HG02763 (cell line): ENCODE measurements around the gene CXCL12.

ENCODE experiments used
- ATAC-seq: cut with Tn5 transposase; IDR thresholded peaks from one replicate; pipeline ENCODE4 v1.9.1; 2021; ENCODE audit warnings: mild to moderate bottlenecking, moderate library complexity; ENCODE audit not compliant: unreplicated experiment

The CXCL12 gene

DNA sequence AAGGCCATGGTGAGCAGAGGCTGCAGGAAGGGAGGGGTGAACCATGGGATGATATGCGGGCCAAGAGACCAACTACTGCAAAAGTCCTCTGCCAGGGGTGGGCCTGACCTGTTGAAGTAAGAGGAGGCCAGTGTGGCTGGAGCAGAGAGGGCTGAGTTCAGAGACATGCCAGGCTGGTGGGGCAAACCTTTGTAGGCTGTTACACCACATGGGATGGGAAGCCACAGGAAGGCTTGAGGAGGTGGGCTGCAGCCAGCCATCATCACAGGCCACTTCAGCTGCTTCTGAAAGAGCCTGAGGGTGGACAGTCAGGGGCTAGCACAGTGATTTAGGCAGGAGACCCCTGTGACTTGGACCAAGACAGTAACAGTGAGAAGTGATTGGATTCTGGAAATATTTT is 20.3 kb downstream of the CXCL12 start:
- ATAC-seq: no peak

DNA sequence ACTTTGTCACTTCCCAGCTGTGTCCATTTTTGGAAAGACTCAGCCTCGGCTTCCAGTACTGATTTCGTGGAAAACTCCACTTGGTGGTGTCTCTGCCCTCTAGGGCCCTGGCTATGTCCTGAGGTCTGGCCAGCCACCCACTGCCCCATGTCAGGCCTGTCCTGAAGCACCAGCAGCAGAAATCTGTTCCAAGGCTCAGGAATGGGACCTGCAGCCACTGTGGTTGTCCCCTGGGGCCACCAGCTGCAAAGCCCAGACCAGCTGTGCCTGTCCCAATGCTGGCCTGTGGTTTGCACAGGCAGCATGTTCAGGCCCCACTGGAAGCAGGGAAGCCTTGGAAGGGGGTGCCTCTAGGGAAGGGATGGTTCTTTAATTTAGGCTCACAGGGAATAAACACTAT is 21.2 kb downstream of the CXCL12 start:
- no peak for ATAC-seq

DNA sequence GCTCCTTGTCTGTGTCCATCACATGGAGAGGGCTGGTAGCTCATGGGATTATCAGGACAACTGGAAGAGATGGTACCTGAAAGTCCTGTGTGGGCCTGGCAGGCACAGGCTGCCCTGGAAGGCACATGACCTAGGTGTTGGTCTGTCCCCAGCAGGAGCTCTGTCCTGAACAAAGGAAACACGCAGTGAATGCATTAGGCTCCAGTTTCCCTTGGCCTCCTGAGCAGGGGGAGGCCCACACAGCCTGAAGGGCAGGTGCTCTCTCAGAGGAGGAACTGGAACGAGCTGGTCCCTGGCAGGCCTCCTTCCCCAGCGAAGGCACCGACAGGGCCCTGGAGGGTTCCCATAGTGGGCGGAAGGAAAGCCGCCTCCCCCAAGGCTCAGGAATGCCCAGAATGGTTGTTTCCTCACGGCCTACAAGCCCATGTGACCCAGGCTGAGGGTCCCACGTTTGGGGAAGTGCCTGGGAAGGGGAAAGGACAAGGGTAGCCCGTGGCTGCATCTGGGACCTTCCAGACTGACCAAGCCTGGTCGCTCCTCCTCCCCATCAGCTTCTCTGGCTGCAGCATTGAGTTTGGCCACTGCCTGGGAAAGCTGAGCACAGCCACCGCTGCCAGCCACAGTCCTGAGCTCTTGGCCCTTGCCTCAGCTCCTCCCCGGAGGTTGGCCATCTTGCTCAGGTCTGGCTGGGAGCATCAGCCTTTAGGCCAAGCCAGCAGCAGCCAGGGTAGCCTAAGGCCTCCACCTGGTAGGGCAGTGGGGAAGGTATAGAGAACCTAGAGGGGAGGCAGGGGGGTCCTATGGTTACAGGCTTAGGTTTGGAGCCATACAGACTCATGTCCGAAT is 21.8 kb downstream of the CXCL12 start:
- no peak for ATAC-seq

DNA sequence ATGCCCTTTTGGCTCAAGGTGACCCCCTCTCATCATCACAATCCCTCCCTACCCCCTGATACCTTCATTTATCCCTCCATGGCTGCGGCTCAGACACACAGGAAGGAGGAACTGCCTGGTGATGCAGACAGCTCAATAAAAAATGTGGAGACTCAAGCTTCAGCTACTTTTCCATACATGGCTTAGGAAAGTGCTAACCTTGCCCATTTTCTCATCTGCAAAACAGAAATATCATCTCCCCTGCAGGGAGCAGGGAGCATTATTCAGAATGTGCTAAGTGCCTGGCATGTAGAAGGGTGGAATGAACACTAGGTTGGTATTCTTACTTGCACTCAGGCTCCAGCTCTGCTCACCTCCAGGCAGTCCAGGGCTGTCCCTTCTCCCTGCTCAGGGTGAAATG is 23.8 kb downstream of the CXCL12 start:
- no peak for ATAC-seq

DNA sequence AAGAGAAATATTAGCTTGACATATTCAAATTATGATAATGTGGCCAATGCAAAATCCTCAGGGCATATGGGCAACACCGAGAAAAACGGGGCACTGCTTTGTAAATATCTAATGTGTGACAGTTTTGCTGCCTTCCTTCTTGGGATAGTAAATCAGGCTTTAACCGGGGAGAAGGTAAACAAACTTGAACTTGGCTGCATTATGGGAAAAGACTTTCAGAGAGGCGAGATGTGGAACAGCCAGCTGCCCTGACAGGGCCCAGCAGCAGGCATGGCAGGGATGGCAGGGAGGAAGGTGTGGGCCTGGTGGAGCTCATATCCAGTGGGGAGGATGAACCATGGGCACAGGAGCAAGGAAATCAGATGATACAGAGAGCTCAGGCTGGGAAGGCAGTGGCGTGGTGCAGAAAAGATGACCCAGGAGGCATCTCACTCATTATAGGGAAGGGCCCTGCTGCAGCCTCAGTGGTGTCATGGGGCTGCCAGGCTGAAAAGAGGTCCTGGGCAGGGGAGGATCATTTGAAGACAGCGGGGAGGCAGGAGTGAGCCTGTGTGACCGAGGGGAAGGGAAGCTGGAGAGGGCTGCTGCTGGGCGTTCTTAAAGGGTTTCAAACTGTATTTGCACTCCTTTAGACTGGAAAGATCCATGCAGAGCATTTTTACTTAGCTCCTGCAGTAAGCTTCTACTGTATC is 26.7 kb downstream of the CXCL12 start:
- ATAC-seq: no peak

DNA sequence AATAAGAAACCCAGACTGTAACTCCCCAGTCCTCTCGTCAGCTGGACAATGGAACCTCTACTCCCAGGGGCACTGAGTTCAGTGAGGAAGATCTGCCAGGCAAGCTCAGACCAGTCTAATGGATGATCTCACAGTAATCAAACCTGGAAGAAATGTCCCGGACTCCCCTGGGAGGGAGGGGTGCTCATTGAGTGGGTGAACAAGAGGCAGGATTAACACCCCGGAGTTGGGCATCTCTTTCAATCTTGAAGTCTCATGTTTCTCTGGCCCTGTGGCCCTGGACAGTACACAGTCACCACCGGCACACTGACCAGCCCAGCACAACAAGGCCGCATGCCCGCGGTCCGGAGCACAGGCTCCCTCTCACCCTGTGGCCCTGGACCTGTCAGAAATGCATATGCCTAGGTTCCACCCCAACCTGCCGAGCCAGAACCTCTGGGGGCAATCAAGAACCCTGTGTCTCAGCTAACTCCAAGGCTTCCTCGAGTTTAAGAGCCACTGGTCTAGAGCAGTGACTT is 27.8 kb downstream of the CXCL12 start:
- ATAC-seq: no peak

DNA sequence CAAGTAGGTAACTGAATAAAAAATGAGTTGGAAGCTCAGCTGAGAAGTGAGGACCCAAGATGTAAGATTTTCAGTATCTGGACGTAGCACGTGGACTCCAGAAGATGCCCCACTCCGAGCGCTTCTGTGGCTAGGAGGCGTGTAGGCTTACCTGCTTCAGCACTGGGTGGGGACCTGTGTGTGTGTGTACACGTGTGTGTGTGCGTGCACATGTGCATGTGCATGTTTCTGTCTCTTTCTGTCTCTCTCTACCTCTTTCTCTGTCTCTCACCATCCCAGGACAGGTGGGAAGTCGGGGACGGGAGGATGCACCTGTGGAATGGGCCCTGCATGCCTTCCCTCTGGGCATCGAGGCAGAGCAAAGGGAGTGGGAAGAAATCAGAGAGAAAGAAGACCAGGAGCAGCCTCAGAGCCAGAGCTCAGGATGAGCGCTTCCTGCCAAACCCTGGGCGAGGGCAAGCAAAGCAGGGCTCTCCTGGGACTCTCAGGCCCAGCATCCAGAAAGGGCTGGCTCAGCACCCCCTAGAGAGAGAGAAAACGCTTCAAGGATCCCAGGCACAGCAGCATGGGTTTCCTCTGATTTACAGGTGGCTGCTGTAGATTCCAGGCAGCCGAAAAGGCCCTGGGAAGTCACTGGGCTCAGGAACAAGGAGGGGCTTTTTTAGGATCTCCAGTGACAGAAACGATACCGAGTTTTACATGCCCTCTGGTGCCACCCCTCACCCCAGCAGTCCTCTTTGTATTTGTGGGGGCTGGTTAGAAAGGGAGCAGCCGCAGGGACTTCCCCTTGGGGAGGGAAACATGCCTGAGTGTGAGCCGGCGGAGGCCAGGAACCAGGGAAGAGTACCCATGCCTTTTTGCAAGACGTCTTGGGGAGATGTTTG is 28.5 kb downstream of the CXCL12 start:
- ATAC-seq: no peak

DNA sequence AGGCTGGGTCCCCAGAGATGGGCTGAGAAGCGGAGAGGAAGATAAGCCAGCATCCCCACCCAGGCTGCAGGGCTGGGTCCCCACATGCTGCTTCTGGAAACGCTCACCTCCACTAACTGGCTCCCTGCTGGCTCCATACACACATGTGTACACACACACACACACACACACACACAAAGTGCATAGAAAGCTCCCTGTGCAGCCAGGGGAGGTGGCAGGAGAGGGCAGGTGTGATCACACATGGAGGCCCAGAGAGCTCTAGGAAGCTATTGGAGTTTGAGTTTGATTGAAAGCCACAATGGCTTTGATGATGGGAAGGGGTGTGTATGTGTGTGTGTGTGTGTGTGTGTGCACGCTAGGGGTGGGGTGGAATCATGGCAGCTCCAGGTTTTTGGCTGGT is 29.3 kb downstream of the CXCL12 start:
- no peak for ATAC-seq

DNA sequence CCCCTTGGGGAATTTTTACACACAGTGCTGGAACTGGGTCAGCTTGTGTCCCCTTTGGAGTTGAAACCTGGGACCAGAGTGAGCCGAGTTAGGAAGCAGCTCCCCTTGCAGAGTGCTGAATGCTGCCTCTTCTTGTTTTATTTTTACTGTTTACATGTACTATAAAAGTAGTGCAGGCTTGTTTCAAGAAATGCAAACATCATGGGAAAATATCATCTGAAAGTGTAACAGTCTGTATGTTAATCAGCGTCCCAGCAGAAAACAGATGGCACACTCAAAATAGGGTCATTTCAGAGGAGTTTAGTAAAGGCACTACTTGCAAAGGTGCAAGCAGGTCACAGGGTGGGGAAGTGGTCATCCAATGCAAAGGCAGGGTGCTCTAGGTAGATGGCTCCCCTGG is 30.1 kb downstream of the CXCL12 start:
- no peak for ATAC-seq

DNA sequence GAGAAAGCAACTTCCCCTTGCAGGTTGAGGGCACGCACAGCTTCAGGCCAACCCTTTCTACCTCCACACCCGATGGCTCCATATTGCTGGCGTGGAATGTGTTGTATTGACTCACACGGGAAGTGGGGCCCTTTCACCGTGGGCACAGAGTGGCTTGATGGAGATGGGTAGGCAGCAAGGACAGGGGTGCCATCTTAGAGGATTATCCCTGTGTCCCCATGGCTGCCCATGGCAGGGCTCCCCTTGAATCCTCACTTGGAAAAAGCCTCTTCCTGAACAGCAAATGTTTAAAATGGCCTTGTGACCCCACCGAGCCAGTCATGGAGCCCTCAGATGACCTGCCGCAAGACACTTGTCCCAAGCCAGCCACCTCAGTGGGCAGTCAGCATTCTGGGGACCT is 31.2 kb downstream of the CXCL12 start:
- ATAC-seq: no peak

DNA sequence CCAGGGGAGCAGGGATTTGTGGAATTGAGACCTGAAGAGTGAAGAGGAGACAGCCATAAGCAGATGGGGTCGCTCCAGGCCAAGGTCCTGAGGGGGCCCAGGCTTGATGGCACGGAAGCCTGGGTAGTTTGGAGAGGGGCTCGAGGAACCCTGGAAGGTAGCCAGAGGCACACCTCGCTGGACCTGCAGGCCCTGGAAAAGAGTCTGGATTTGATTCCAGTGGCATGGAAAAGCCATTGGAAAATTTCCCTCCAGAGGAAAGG is 31.8 kb downstream of the CXCL12 start:
- no peak for ATAC-seq

DNA sequence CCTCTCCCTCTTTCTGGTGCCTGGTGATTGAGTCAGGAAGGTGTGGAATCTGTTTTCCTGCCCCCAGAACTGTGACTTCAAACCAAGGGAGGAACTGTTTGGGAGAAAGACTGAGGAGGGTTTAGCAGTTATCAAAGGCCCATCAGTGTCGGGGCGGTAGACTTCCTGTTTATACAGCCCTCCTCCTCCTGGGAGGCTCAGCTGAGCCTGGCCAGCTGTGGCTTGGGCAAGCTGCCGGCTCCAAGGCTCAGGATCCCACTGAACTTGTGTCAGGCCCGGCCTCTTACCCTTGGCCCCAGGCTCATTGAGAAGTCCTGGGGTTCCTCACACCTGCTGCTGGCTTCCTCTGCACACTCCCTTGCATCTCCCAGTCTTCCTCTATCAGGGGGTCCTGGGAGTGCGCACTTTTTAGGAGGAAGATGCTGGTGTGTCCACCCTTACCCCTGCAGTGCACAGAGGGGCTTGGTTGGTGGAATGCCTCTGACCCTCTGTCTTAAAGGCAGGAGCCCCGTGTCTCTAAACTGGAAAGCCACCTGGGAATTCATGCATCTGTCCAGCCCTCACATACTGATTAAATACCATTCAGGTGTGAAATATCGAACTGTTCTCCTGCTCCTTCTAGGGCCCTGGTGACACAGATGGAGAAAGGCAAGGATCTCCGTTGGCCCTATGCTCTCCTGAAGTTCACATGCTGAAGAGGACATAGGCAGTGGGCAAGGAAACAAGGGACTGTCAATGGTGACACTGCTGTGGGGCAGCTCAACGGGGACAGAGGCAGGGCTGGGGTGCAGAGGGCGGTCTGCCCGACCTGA is 32.4 kb downstream of the CXCL12 start:
- no peak for ATAC-seq

DNA sequence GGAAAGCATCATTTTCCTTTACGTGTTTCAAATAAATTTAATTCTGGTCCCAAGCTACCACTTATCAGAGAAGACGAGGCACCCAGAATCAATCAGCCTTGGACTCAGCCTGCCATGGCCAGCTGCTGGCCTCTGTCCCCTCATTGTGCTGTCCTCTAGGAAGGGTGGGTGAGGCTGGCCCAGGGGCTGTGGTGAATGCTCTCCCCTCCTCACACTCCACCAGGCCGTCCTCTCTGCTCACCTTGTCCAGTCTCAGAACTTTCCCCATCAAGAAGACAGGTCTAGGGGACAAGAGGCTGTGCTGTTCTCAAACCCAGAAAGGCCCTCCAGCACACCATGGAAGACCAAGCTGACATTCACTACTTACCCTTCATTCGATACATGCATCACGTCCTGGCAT is 36.4 kb downstream of the CXCL12 start:
- no peak for ATAC-seq

DNA sequence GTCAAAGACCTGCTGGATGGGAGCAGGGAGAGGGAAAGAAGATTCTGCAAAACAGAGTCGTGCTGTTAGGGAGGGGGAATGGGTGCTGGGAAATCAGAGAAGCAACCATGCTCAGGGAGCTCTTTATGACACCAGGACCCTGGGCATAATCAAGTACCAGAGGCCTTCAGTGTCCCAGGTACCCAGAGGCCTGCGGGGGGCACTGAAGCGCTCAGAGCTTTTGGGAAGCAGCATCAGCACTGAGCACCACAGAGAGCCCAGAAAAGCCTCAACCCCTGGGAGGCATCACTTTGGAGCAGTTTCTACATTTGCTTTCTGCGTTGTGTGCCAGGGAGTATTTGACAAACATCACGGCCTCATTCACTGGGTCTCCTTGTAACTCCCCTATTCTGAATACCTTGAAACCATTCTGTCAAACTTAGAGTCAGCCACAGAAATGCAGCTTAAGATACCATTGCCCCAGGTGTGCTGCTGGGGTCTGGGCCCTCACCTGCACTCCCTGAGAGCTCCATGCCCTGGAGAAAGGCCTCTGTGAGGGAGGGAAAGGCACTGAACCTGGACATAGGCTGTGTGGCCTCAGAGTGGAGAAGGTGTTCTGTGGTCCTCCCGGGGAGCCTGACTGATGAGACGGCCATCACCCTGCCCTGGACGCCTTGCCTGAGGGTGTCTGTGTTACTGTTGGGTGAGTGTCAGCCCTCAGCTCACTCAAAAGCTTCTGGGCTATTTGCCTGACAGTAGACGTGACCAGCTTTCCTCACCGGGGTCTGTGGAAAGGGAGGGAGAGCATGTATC is 37.1 kb downstream of the CXCL12 start:
- ATAC-seq: no peak

DNA sequence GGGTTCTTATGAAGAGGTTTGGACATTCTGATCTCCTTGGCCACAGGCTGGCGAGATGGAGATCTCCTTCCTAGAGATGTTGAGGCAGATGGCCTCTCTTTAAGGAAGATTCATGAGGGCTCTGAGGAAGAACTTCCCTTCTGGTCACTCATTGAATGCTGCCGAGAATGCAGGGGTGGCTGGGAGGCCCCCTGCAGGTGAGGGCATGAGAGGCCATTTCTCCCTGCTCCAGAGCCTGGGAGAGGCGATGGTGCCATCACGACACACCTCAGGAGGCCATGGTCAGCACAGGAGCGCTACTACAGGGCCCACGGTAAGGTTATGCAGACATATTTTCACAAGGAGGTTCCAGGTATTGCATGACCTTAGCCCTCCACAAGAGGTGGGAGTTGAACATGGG is 40.2 kb downstream of the CXCL12 start:
- no peak for ATAC-seq

DNA sequence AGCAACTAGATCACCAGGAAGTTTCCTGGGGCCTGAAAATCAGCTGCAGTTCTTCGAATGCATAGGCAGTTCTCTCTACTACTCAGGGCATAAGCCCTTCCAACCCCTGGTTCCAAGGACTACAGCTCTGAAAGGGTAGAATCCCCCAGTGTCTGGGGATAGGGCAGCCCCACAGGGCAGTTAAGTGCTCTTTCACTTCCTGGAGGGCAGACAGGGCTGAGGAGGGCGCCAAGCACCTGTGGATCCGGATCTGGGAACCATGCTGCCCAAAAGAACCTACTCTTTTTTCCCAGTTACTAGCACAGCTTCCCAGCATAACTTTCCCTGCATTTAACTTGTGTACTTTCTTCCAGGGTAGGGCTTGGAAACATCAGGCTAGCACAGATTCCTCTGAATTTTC is 41.1 kb downstream of the CXCL12 start:
- no peak for ATAC-seq

DNA sequence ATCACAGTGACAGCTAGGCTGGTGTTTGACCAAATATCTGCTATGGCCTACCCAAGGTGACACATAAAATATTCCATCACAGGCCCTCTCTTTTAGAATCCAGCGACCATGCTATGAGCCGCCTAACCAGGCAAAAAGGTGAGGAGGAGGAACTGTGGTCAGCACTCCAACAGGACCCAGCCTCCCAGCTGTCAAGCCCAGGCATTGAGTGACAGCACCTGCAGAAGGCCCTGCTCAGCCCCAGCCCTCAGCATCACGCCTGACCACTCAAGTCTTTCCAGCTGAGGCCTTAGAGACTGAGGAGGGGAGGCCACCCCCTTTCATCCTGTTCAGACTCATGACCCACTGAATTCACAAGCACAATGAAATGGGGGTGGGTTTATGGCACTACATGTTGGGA is 43.0 kb downstream of the CXCL12 start:
- ATAC-seq: no peak

DNA sequence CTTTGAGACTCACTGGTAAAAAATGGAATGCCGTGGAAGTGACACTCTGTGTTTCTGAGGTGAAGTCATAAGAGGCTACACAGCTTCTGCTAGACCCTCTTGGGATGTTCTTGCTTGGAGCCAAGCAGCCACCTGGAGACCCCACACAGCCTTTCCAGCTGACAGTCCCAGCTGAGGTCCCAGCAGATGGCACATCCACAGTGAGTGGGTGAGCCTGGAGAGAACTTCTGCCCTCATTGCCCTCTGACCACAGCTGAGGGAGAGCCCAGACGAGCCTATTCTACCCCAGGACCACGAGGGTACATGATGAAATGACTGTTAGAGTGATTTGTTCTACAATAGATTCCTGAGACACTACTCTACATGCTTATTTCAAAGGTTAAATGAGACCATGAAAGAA is 44.3 kb downstream of the CXCL12 start:
- ATAC-seq: no peak

DNA sequence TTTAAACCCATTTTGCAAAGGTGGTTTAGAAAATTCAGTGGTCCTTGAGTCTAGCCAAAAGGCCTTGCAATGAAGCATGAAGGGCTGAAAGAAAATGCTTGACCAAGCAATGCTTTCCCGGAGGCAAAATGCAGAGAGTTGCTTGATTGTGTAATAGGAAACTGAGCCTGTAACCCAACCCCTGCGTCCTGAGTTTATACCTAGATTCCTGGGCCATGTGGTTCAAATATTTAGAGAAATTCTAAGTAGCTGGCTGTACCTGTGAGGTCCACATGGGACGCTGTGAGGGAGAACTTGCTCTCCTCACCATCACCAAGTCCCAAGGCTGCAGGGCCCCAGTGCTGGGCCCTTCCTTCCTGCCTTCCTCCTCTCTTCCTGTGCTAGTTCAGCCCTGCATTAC is 45.7 kb downstream of the CXCL12 start:
- ATAC-seq: no peak

DNA sequence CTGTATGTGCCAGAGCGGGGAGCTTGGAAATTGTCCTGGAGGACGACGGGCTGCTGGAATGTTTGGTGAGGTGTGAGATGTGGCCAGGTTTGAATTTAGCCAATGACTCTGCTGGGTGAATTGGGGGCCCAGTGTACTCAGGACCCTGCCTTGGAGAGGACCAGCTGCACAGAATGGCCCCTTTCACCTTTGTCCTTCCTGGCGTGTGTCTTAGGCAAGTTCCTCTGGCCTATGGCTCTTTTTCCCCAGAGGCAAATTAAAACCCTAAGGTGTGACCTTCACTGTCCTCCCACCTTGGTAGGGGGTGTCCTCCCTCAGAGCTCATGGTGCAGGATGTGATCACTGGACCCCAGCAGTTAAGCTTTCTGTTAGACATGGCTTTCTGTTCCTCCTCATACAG is 47.8 kb downstream of the CXCL12 start:
- no peak for ATAC-seq
